GM19467 (cell line): ENCODE results near the gene RNASE8.

Source experiments
- ATAC-seq: cut with Tn5 transposase; IDR thresholded peaks from one replicate; pipeline ENCODE4 v1.9.1; 2021; ENCODE audit warnings: mild to moderate bottlenecking, moderate library complexity; ENCODE audit not compliant: unreplicated experiment

Gene RNASE8

GRCh38 chr14:21071225-21072030 lies 13.8 kb downstream of the RNASE8 start:
- ATAC-seq: peak; percentile 70

GRCh38 chr14:21072031-21072473 lies 14.4 kb downstream of the RNASE8 start:
- no peak for ATAC-seq

- ATAC-seq: no peak
Measured at GRCh38 chr14:21072781-21073339, 15.2 kb downstream of the RNASE8 start.

GRCh38 chr14:21073921-21074320 lies 16.3 kb downstream of the RNASE8 start:
- no peak for ATAC-seq

GRCh38 chr14:21074398-21075272 lies 17.0 kb downstream of the RNASE8 start:
- ATAC-seq: no peak

GRCh38 chr14:21075719-21076437 lies 18.3 kb downstream of the RNASE8 start:
- no peak for ATAC-seq

GRCh38 chr14:21077672-21078071 lies 20.1 kb downstream of the RNASE8 start:
- ATAC-seq: no peak

- no peak for ATAC-seq
Measured at GRCh38 chr14:21078287-21078686, 20.7 kb downstream of the RNASE8 start.

- no peak for ATAC-seq
Measured at GRCh38 chr14:21078726-21079125, 21.1 kb downstream of the RNASE8 start.

GRCh38 chr14:21081521-21082142 lies 24.0 kb downstream of the RNASE8 start:
- no peak for ATAC-seq

GRCh38 chr14:21083565-21084325 lies 26.1 kb downstream of the RNASE8 start:
- ATAC-seq: no peak

- no peak for ATAC-seq
Measured at GRCh38 chr14:21084396-21084795, 26.8 kb downstream of the RNASE8 start.

- ATAC-seq: no peak
Measured at GRCh38 chr14:21084998-21085853, 27.6 kb downstream of the RNASE8 start.

GRCh38 chr14:21086908-21087293 lies 29.3 kb downstream of the RNASE8 start:
- ATAC-seq: no peak

GRCh38 chr14:21087294-21088091 lies 29.9 kb downstream of the RNASE8 start:
- no peak for ATAC-seq

GRCh38 chr14:21088687-21089086 lies 31.1 kb downstream of the RNASE8 start:
- no peak for ATAC-seq

- ATAC-seq: no peak
Measured at GRCh38 chr14:21089271-21089670, 31.6 kb downstream of the RNASE8 start.

GRCh38 chr14:21089877-21090193 lies 32.2 kb downstream of the RNASE8 start:
- ATAC-seq: no peak
